GM19193 (cell line): ENCODE data around the gene PCARE.

Experiments
- POLR2A ChIP-seq: IDR thresholded peaks from 4 replicates; pipeline ENCODE4 v1.6.1; 2011; ENCODE audit not compliant: insufficient read depth, insufficient read length; ENCODE audit errors: extremely low read depth

PCARE gene

GRCh38 chr2:29108225-29108624, 33.9 kb upstream of the PCARE start:
- TF ChIP-seq POLR2A, result no peak

DNA sequence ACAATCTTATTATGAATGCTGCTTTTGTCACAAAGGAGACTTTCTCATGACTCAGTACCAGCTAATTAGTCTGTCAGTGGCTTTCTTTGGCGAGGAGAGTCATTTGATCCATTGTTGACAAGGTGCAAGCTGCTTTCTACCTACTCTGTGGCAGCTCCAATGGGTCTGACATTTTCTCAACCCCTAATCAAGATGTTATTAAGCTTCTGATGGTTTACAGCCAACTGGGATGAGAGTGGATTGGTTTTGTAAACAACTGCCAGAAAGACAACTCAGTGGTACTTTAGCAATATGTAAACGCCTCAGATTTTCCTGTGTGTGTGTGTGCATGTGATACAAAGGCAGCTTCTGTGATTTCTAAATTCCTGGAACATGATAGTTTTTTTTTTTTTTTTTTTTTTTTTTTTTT, 32.7 kb upstream of the PCARE start:
- TF ChIP-seq POLR2A, result no peak

- TF ChIP-seq POLR2A, result no peak
Observed at GRCh38 chr2:29106256-29106655, 31.9 kb upstream of the PCARE start.

DNA sequence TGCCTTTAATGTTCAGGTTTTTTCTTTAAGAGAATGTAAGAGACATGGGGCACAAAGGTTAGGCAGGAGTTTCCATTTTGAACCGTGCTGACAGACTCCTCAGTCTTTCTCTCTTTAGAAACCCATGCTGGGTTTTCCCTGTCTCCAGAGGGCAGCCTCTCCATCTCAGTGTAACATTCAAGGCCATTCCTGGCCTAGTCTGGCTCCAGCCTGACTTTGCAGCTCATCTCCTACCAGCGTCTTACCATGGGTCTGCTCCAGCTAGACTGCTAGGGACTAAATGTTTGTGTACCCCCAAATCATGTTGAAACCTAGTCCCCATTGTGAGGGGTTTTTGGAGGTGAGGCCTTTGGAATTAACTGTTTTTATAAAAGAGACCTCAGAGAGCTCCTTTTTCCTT, 31.1 kb upstream of the PCARE start:
- no peak for TF ChIP-seq POLR2A

GRCh38 chr2:29104688-29105087, 30.4 kb upstream of the PCARE start:
- TF ChIP-seq POLR2A, result no peak

DNA sequence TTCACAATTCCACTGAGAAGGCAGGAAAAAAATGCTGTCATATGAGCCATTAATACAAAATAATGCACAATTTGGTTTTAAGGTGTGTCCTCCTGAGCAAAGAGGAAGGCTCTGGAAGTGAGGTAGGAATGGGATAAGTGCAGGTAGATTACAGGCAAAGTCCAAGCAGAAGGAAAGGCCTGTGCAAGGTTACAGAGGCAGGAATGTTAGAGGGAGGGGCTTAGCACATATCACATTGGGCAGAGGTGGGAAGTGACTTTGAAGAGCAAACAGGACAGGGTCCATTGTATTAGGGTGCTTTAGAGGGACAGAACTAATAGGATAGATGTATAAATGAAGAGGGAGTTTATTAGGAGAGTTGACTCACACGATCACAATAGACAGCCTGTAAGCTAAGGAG, 26.2 kb upstream of the PCARE start:
- no peak for TF ChIP-seq POLR2A

DNA sequence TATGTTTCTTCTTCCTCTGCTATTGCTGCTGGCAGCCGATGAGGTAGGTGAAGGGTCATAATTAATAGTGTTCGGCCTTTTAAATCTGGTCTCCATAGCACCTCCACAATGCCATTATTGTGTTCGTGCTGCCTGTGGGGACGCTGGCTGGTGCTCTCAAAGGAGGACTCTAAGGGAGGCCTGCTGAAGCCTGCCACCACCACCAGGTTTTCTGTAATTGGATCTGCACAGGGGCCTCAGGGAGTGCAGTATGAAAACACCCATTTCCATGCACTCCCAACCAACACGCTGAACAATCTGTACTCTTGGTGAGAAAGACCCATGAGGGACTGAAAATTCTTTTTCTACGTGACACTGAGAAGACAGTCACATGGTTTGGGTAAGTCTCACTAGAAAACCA, 23.2 kb upstream of the PCARE start:
- no peak for TF ChIP-seq POLR2A

DNA sequence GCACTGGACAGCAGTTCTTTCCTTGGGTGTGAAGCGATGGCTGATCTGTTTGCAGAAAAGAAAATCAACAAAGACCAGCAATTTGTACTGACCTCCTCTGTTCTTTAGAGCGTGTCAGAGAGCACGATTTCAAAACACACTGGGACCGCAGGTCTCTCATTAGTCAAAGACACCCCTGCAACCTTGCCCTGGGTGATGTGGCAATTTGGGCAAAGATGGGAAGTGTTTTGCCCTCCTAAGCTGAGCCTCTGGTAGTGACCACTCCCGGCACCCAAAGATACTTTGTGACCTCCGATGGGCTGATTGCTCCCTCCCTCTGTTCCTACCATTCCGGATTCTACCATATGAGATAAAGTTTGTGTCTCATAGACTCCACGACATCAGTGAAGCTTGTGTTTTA, 22.6 kb upstream of the PCARE start:
- no peak for TF ChIP-seq POLR2A

GRCh38 chr2:29084554-29084953, 10.2 kb upstream of the PCARE start:
- no peak for TF ChIP-seq POLR2A

DNA sequence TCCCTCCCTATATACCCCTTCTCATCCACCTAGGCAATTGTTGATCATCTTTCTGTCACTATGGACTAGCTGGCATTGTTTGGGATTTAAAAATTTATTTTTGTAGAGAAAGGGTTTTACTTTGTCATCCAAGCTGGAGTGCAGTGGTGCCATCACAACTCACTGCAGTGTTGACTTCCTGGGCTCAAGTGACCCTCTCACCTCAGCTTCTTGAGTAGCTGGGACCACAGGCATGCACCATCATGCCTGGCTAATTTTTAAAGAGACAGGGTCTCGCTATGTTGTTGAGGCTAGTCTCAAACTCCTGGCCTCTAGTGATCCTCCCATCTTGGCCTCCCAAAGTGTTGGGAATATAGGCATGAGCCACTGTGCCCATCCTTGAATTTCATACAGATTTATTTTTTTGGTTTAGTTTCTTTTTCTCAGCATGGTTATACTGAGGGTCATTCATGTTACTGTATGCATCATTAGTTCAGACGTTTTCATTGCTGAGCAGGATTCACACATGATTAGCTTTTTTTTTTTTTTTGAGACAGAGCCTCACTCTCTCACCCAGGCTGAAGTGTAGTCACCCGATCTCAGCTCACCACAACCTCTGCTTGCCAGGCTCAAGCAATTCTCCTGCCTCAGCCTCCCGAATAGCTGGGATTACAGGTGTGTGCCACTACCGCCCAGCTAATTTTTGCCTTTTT, 8.6 kb upstream of the PCARE start:
- TF ChIP-seq POLR2A, result no peak

DNA sequence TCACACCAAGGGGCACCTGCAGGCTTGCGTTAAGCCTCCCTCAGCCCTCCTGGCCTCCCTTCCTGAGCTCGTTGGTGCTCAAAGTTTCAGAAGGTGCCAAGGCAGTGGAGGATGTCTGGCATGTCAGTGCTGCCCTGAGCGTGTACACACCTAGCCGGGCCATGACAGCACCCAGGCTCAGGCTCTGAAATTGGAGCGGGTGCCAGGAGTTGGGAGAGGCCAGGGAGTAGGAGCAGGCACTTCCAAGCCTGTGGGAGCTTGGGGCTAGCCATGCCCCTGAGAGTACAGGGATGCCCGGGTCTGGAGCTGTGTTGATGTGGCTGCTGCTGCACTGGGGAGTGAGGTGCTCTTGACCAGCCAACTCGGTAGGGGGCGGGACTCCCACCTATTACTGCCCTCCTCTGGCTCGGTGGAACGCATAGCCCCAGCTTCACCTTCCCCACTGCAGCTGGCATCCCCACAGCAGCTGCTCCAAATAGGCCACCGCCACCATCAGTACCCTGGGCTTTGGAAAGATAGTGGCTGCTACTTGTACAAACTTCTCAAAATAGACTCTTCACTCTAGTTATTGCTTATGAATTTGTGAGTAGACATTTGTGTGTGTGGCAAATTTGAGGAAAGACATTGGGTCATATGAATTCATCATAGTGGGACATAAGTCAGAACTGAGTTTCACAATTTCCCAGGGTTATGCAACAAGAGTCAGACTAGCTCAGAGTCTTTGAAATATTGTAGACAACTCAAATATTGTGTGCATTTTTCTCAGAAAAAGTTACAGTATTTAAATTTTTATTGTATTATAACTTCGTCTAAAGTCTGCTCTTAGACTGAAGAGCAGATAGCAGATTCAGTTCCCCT, 6.8 kb upstream of the PCARE start:
- TF ChIP-seq POLR2A, result no peak

- no peak for TF ChIP-seq POLR2A
Observed at GRCh38 chr2:29079887-29080286, 5.6 kb upstream of the PCARE start.

DNA sequence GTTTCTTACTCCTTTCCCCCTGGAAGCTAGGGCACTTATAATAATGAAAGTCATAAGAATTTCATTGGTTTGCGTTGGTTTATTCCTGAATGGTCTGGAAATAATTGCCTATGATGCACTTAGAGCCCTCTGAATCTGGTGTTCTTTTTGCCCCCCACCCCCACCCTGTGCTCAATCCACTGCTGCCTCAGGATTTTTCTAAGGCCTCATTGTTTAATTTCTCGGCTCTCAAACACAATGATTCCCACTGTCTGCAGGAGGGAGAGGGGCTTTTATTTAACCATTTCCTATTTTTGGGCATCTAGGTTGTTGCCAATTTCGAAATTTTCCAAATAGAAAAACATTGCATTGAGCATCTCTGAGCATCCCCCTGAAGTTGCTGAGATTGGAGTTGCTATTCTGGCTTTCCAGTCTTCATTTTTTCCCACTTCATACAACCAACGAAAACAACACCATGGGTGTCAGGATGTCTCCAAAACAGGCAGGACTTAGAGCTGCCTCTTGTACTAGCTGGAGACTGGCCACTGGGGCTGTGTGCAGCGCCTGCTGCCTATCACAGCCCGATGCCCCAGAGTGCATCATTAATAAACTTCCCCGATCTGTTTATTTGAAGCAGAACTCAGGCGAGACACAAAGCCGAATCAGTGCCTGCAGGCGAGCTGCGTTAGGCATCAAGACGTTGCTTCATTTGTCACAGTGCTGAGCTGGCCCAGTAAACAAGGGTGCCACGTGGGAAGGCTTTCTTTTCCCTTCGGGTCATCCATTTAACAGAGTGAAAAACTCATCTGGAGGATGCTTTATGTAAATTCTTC, 1.8 kb upstream of the PCARE start:
- TF ChIP-seq POLR2A, result no peak

- TF ChIP-seq POLR2A, result no peak
Observed at GRCh38 chr2:29073933-29074332, 390 bp downstream of the PCARE start.

- no peak for TF ChIP-seq POLR2A
Observed at GRCh38 chr2:29072971-29073725, 1.2 kb downstream of the PCARE start.
